ENCODE data around the gene ACSL4.
"Not testable (repeated sequence)": the region's sequence is repeated elsewhere in the genome, so short reads cannot be mapped to it uniquely, and the experiment has no call there.

ACSL4 gene

GRCh38 chrX:109679820-109680219 lies 53.2 kb downstream of the ACSL4 start:
- H3K4me3 ChIP-seq (ENCODE audit: low read depth, low read length), result no peak overlapping the region
- peak; percentile 83 for DNase-seq (ENCODE audit: low read depth)
- TF ChIP-seq CTCF (IDR thresholded peaks at IDR 0.05; ENCODE audit: control insufficient read depth, extremely low read depth, insufficient read depth), result no peak

- no peak for DNase-seq (ENCODE audit: low read depth)
- TF ChIP-seq CTCF (IDR thresholded peaks at IDR 0.05; ENCODE audit: control insufficient read depth, extremely low read depth, insufficient read depth), result no peak
Observed at GRCh38 chrX:109672239-109672638, 60.8 kb downstream of the ACSL4 start.

GRCh38 chrX:109671170-109671569 lies 61.9 kb downstream of the ACSL4 start:
- DNase-seq (ENCODE audit: low read depth); H3K4me3 ChIP-seq (ENCODE audit: low read depth, low read length): not testable (repeated sequence)

More at GRCh38 chrX:109672239-109672638, 60.8 kb downstream of the ACSL4 start:
- no peak overlapping the region for H3K4me3 ChIP-seq (ENCODE audit: low read depth, low read length)

GRCh38 chrX:109667986-109668385 lies 65.1 kb downstream of the ACSL4 start:
- TF ChIP-seq CTCF (IDR thresholded peaks at IDR 0.05; ENCODE audit: control insufficient read depth, extremely low read depth, insufficient read depth), result no peak
- no peak for DNase-seq (ENCODE audit: low read depth)
- no peak overlapping the region for H3K4me3 ChIP-seq (ENCODE audit: low read depth, low read length)

- no peak for TF ChIP-seq CTCF (IDR thresholded peaks at IDR 0.05; ENCODE audit: control insufficient read depth, extremely low read depth, insufficient read depth)
- no peak overlapping the region for H3K4me3 ChIP-seq (ENCODE audit: low read depth, low read length)
- DNase-seq (ENCODE audit: low read depth), result no peak
Observed at GRCh38 chrX:109660435-109661143, 72.5 kb downstream of the ACSL4 start.

GRCh38 chrX:109658391-109658790 lies 74.7 kb downstream of the ACSL4 start:
- TF ChIP-seq CTCF (IDR thresholded peaks at IDR 0.05; ENCODE audit: control insufficient read depth, extremely low read depth, insufficient read depth), result no peak
- H3K4me3 ChIP-seq (ENCODE audit: low read depth, low read length), result no peak overlapping the region
- DNase-seq (ENCODE audit: low read depth), result no peak

GRCh38 chrX:109657364-109657763 lies 75.7 kb downstream of the ACSL4 start:
- not testable (repeated sequence) for DNase-seq (ENCODE audit: low read depth); H3K4me3 ChIP-seq (ENCODE audit: low read depth, low read length)

- TF ChIP-seq CTCF (IDR thresholded peaks at IDR 0.05; ENCODE audit: control insufficient read depth, extremely low read depth, insufficient read depth), result no peak
- H3K4me3 ChIP-seq (ENCODE audit: low read depth, low read length), result no peak overlapping the region
- no peak for DNase-seq (ENCODE audit: low read depth)
Observed at GRCh38 chrX:109656774-109657173, 76.3 kb downstream of the ACSL4 start.

Data from LNCaP clone FGC (cell line).